Activated CD4-positive, alpha-beta T cell treated with anti-CD3 and anti-CD28 coated beads, Interleukin-2, amount 50 U/mL, for 24 hours (primary cell): Measurements from ENCODE around the gene KCNJ1.

Experiments used
- DNase-seq, 2 donors: peaks; one replicate each; pipeline ENCODE4 v3.0.0-alpha.2; 2020; ENCODE audit warnings: low read depth in 1 of 2, low spot score in 1 of 2

KCNJ1 gene

GRCh38 chr11:128901653-128902514 lies 34.8 kb upstream of the KCNJ1 start:
- DNase-seq = no peak

- DNase-seq = no peak
Observed at GRCh38 chr11:128900468-128900867, 33.4 kb upstream of the KCNJ1 start.

GRCh38 chr11:128898580-128899344 lies 31.7 kb upstream of the KCNJ1 start:
- DNase-seq = no peak

GRCh38 chr11:128897826-128898225 lies 30.7 kb upstream of the KCNJ1 start:
- DNase-seq = no peak

GRCh38 chr11:128896356-128896755 lies 29.3 kb upstream of the KCNJ1 start:
- no peak for DNase-seq

DNA sequence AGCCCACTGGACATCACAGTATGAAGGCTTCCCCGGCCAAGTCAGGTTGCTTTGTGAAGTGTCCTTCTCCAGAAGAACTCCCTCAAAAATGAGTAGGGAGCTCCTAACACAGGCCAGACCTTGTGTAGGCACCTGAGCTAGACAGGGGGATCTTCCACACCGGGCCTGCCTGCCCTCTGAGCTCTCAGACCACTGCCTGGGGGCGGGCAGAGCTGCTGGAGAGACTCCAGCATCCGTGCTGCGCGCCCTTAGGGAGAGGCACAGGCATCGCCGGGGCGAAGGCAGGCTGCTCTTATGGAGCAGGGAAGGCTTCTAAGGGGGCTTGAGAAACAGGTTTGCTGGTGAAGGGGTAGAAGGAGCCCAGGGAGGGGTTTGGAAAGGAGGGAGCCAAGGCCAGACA lies 28.4 kb upstream of the KCNJ1 start:
- DNase-seq = no peak

DNA sequence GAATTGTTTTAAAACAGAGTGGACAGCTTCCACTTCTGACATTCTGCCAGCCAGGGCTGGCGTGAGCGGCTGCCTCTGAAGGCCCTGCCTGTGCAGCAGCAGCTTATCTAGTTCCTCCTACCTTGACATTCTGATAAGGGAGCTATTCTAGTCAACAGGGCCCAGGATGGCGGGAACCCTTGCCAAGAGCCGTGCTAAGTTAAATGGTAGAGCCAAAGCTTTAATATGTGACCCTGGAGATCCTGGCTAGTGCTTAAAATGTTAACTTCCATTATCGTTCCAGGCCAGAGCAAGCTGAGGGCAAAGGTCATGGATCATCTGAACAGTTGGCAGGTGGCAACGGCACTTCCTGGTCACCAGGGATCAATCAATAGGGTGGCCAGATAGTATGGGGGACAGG lies 27.6 kb upstream of the KCNJ1 start:
- DNase-seq = no peak

GRCh38 chr11:128894286-128894681 lies 27.2 kb upstream of the KCNJ1 start:
- no peak for DNase-seq

DNA sequence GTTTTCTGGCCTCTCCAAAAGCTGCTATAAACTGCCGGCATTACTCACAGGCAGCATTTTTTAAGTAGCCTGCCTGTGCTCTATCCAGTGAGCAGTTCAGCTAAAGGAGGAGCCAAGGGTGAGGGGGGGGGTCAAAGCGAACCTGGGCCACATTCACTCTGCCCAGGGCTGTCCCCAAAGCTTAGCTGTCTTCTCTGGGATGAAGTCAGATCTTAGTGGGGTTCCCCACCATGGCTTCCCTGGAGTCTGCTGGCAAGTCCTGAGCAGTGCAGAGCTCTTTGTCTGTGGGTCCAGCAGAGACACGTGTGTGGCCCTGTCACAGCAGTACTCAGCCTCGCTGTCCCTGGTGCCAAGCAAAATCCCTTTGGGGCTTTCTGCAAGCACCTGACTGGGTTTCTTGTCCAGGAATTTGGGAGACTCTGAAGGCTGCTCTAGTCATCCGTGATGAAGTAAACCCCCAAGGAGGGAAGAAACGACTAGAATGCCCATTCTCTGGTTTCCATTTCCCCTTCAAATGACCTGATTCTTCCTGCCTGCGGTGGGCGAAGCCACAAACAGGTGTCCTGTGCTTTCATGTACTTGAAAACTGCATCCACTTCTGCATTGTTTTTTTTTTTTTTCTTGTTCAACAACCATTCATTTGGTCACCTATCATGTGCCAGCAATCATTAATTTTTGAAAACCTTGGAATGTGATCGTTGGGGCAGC lies 26.6 kb upstream of the KCNJ1 start:
- no peak for DNase-seq

DNA sequence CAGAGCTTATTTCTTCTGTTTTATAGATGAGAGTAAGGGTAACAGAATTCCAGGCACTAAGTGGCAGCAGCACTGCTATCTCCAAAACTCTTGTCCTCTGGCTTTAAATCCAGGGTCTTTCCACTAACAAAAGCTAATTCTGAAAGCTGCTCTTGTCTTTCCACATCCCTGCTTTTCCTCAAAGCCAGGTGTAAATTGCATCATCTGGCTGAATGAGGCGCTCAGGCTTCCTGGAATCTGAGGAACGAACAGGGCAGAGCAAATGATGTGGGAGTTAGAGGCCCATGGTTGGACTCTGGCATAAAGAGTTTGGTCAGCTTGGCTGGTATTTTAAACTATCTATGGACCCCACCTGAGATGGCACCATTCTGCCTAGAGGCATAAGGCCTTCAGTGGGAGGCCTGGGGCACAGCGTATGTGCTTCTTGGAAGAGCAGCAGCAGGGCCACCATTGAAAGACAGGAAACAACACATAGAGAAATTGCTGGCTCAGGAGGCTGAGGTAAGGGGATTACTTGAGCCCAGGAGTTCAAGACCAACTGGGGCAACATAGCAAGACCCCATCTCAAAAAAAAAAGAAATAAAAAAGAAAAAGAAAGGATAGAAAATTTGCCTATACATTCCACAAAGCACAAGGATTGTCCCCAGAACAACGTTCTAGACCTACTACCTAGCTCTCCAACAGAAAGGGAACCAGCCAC lies 25.9 kb upstream of the KCNJ1 start:
- DNase-seq = no peak

GRCh38 chr11:128891913-128892398 lies 24.9 kb upstream of the KCNJ1 start:
- DNase-seq = no peak

DNA sequence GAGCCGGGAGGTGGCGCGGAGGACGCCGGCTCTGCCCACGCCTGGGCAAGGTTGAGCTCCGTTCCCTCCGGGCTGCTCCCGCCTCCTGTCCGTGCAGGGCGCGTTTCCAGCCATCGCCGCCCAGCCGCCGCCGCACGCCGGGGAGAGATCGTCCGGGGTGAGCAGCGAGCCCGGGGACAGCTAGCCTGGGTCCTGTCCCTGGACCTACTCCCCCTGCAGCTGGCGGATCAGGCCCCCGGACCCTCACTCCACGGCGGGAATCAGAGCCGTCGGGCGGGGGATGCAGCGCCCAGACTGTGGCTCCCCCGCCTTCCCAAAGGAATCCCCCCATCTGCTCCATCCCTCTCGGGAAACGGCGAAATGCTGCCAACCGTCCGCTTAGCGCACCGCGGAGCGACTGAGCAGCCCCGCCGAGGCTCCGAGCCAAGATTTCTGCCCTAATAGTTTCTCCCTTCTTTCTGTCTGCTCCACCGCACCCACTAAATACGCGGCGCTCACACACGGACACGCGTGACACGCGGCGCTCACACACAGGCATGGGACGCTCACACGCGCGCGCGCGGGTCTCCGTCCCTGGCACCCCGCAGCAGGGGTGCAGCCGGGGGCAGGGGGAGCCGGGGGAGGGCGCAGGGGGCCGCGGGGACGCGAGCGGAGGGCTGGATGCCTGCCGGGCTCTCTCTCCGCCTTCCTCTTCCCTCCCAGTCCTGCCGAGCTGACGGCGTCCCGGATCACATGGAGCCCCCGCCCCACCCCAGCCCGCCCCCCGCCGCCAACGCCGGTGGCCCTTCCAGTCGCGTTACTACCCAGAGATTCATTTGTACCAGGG lies 23.7 kb upstream of the KCNJ1 start, which contains the start of gene KCNJ5:
KCNJ5 (plus strand) TSS at position 814 of the 826 bp plus-strand sequence. CDS start 19,918 bp downstream, outside the sequence.
- no peak for DNase-seq

DNA sequence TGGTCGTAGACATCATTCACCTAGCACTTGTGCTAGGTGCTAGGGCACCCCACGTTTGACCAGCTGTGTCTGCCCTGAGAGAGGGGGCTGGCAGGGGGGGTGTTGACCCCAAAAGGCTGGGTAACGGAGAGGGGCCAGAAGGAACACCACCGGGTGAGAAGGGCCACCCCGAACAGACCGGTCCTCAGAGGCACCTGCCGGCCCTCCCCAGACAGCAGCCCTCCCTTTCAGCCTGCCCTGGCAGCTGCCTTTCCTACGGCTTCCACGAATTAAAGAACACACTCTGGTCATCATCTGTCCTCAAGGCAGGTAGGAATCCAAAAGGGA lies 23.1 kb upstream of the KCNJ1 start:
- DNase-seq = no peak

GRCh38 chr11:128889657-128890213 lies 22.6 kb upstream of the KCNJ1 start:
- no peak for DNase-seq

- no peak for DNase-seq
Observed at GRCh38 chr11:128888034-128888985, 21.2 kb upstream of the KCNJ1 start.

GRCh38 chr11:128886406-128887124 lies 19.5 kb upstream of the KCNJ1 start:
- DNase-seq = no peak

- DNase-seq = peak in 1 of 2 donors; percentile 56
Observed at GRCh38 chr11:128884703-128885338, 17.7 kb upstream of the KCNJ1 start.

- no peak for DNase-seq
Observed at GRCh38 chr11:128884054-128884453, 17.0 kb upstream of the KCNJ1 start.
